Measurements from ENCODE around the gene EXOC3L4.

- TF ChIP-seq POLR2AphosphoS5 (IDR thresholded peaks at IDR 0.05; ENCODE audit: insufficient read depth in 1 of 2, low read depth in 1 of 2) = peak; percentile 38 to 48
- no peak for TF ChIP-seq CTCF (IDR thresholded peaks at IDR 0.05)
Measured at GRCh38 chr14:103136388-103137271, 42.1 kb downstream of the EXOC3L4 start.
